PC-9 (cell line): ENCODE results near the gene ATP6V1E1. TPM values are rescaled to one million over a fixed set of nuclear protein-coding genes. Genes with fewer than 3 reads are reported as not detected.

Source experiments
- BruUV-seq: library from RNA; stranded (reverse); fragments of 400-500 nt; replicated peaks from 2 replicates; lab custom pipeline; 2021; lab: Mats Ljungman, UMichigan
- CTCF ChIA-PET: fragments of 300-600 bp; sonication (Branson Sonifier 250); formaldehyde crosslinking; loops from one replicate; lab custom pipeline; 2022; ENCODE audit warnings: antibody characterized with exemption; lab: Charles Lee
- POLR2A ChIA-PET: fragments of 300-600 bp; sonication (Branson Sonifier 250); formaldehyde crosslinking; loops from one replicate; lab custom pipeline; 2022; ENCODE audit warnings: antibody characterized with exemption; ENCODE audit not compliant: unreplicated experiment; lab: Charles Lee
- DNase-seq, 2 experiments: peaks; one replicate each; pipeline versions ENCODE4 v3.0.0 to v3.0.0-alpha.2; 2015 to 2022; ENCODE audit warnings: mixed read lengths in 1 of 2
- H2AFZ ChIP-seq: fragments of 200-600 bp; sonication (generic); 2 replicates; pipeline ENCODE4 v1.8.1; 2017; ENCODE audit warnings: antibody characterized with exemption
- H3F3A ChIP-seq: fragments of 200-600 bp; sonication (generic); 2 replicates; pipeline ENCODE4 v1.8.1; 2017; ENCODE audit warnings: antibody characterized with exemption, mild to moderate bottlenecking, low read depth; ENCODE audit not compliant: insufficient read depth
- H3K27ac ChIP-seq: fragments of 200-600 bp; sonication (generic); 2 replicates; pipeline ENCODE4 v1.6.1; 2016; ENCODE audit warnings: mixed run types
- H3K27me3 ChIP-seq: fragments of 200-600 bp; sonication (generic); 2 replicates; pipeline ENCODE4 v1.6.1; 2016; ENCODE audit warnings: low read depth, mixed run types; ENCODE audit not compliant: insufficient read depth
- H3K36me3 ChIP-seq: fragments of 200-600 bp; sonication (generic); 2 replicates; pipeline ENCODE4 v1.6.1; 2016; ENCODE audit warnings: low read depth, mixed run types
- H3K4me1 ChIP-seq: fragments of 200-600 bp; sonication (generic); replicated peaks from 2 replicates; pipeline ENCODE4 v1.6.1; 2016; ENCODE audit warnings: mixed run types; ENCODE audit not compliant: insufficient read depth
- H3K4me2 ChIP-seq: fragments of 200-600 bp; sonication (generic); 2 replicates; pipeline ENCODE4 v1.6.1; 2017; ENCODE audit warnings: mixed run types
- H3K4me3 ChIP-seq: fragments of 200-600 bp; sonication (generic); 2 replicates; pipeline ENCODE4 v1.6.1; 2016; ENCODE audit warnings: mixed run types
- H3K79me2 ChIP-seq: fragments of 200-600 bp; sonication (generic); 2 replicates; pipeline ENCODE4 v1.6.1; 2017; ENCODE audit warnings: low read depth, mixed run types
- H3K9me2 ChIP-seq: fragments of 200-600 bp; sonication (generic); 2 replicates; pipeline ENCODE4 v1.8.1; 2017; ENCODE audit warnings: mild to moderate bottlenecking; ENCODE audit not compliant: insufficient read depth
- H3K9me3 ChIP-seq: fragments of 200-600 bp; sonication (generic); 2 replicates; pipeline ENCODE4 v1.8.1; 2016; ENCODE audit warnings: low read depth; ENCODE audit not compliant: insufficient read depth
- H4K20me1 ChIP-seq: fragments of 200-600 bp; sonication (generic); 2 replicates; pipeline ENCODE4 v1.8.1; 2017; ENCODE audit not compliant: insufficient read depth
- EZH2 ChIP-seq: fragments of 200-600 bp; sonication (generic); IDR thresholded peaks from 2 replicates; pipeline ENCODE4 v1.8.0; 2017; ENCODE audit warnings: antibody characterized with exemption, low read depth
- intact Hi-C: fragments of 100-400 bp; cut with micrococcal nuclease; formaldehyde crosslinking; loops from one replicate; pipeline ENCODE4 v1.10.0; 2022; ENCODE audit not compliant: unreplicated experiment
- total RNA-seq: library from RNA; stranded (reverse); gene quantifications from 2 replicates; pipeline ENCODE4 v1.2.3, GENCODE V29; 2021
- TF ChIP-seq, protein P1 (sequence below): fragments of 200-600 bp; sonication (generic); conservative IDR thresholded peaks from 2 replicates; pipeline ENCODE4 v1.6.1; 2017; ENCODE audit warnings: mixed run types, antibody characterized with exemption, mild to moderate bottlenecking, moderate library complexity

ATP6V1E1 gene
- total RNA-seq, 1 experiment from 2014 or later: 58.0 TPM

DNA sequence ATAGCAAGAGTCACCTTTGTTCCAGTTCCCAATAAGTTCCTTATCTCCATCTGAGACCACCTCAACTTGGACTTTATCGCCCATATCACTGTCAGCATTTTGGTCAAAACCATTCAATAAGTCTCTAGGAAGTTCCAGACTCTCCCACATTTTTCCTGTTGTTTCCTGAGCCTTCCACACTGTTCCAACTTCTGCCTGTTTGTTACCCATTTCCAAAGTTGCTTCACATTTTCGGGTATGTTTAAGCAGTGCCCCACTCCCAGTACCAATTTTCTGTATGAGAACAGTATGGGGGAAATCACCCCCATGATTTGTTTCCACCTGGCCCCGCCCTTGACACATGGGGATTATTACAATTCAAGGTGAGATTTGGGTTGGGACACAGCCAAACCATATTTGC, 36.7 kb upstream of the ATP6V1E1 start:
- POLR2A ChIA-PET: interaction anchor here (0.7 kb wide), 1 partner anchor 50 kb away, joined by 3 read pairs; no protein-coding TSS in a partner anchor

DNA sequence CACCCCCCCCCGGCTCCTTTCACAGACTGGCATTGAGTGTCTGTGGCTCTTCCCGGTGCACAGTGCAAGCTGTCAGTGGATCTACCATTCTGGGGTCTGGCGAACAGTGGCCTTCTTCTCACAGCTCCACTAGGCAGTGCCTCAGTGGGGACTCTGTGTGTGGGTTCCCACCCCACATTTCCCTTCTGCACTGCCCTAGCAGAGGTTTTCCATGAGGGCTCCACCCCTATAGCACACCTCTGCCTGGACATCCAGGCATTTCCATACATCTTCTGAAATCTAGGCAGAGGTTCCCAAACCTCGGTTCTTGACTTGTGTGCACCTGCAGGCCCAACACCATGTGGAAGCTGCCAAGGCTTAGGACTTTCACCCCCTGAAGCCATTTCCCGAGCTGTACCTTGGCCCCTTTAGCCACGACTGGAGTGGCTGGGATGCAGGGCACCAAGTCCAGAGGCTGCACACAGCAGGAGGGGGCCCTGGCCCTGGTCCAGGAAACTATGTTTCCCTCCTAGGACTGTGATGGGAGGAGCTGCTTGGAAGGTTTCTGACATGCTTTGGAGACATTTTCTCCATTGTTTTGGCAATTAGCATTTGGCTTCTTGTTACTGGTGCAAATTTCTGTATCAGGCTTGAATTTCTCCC, 36.0 kb upstream of the ATP6V1E1 start:
- no peak overlapping the region for H3K4me3 ChIP-seq
- H3K4me1 ChIP-seq: no peaks in the 10 kb centered on the region
- peaks cover 8% of the 10 kb centered on the region; the same call in 1 of the 2 replicates for H3K36me3 ChIP-seq
- H3K79me2 ChIP-seq: no peaks in the 10 kb centered on the region
- no peak for DNase-seq
- no peaks in the 10 kb centered on the region for H3K27me3 ChIP-seq
- CTCF ChIA-PET: no interaction called here
- no peak overlapping the region for H3K27ac ChIP-seq
- no peaks in the 10 kb centered on the region for H3K9me2 ChIP-seq
- no TSS peak for BruUV-seq
- TF ChIP-seq, protein P1, sequence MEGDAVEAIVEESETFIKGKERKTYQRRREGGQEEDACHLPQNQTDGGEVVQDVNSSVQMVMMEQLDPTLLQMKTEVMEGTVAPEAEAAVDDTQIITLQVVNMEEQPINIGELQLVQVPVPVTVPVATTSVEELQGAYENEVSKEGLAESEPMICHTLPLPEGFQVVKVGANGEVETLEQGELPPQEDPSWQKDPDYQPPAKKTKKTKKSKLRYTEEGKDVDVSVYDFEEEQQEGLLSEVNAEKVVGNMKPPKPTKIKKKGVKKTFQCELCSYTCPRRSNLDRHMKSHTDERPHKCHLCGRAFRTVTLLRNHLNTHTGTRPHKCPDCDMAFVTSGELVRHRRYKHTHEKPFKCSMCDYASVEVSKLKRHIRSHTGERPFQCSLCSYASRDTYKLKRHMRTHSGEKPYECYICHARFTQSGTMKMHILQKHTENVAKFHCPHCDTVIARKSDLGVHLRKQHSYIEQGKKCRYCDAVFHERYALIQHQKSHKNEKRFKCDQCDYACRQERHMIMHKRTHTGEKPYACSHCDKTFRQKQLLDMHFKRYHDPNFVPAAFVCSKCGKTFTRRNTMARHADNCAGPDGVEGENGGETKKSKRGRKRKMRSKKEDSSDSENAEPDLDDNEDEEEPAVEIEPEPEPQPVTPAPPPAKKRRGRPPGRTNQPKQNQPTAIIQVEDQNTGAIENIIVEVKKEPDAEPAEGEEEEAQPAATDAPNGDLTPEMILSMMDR: no peak
- POLR2A ChIA-PET: no interaction called here
- H3F3A ChIP-seq: no peaks in the 10 kb centered on the region
- H2AFZ ChIP-seq: no peak overlapping the region
- intact Hi-C loops: no loop called here
- no peak overlapping the region for H3K4me2 ChIP-seq
- H3K9me3 ChIP-seq: no peaks in the 10 kb centered on the region
- H4K20me1 ChIP-seq: no peaks in the 10 kb centered on the region

More for the DNA sequence above, 36.7 kb upstream of the ATP6V1E1 start:
- Histone ChIP-seq H3K79me2 (no peaks in the 10 kb centered on the region), H4K20me1 (no peaks in the 10 kb centered on the region), H3K4me3 (no peak overlapping the region), H3K4me2 (no peak overlapping the region), H3K9me3 (no peaks in the 10 kb centered on the region), H3F3A (no peaks in the 10 kb centered on the region), H3K27me3 (no peaks in the 10 kb centered on the region), H3K27ac (no peak overlapping the region), H3K9me2 (no peaks in the 10 kb centered on the region), H3K4me1 (no peaks in the 10 kb centered on the region), H3K36me3 (peaks cover 8% of the 10 kb centered on the region; the same call in 1 of the 2 replicates), H2AFZ (no peak overlapping the region)
- no peak for TF ChIP-seq EZH2
- TF ChIP-seq, protein P1: no peak
- CTCF ChIA-PET: no interaction called here
- no peak for DNase-seq
- intact Hi-C loops: no loop called here
- no TSS peak for BruUV-seq

DNA sequence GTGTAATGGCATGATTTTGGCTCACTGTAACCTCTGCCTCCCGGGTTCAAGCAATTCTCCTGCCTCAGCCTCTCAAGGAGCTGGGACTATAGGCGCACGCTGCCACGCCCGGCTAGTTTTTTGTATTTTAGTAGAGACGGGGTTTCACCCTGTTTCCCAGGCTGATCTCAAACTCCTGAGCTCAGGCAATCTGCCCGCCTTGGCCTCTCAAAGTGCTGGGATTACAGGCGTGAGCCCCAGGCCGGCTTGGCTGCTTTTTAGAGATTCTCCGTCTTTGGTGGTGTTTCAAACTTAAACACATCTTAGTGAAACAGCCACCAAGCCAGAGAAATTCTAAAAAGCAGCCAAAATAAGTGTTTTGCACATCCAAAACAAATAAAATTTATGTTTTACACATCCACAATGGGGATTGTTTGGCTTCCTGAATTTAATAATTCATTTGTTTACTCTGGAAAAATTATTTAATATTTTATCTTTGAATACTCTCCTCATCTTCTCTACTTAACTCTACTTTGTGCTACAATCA, 28.4 kb upstream of the ATP6V1E1 start:
- Histone ChIP-seq H3K4me1 (no peaks in the 10 kb centered on the region), H3K9me3 (no peaks in the 10 kb centered on the region), H3K4me2 (no peak overlapping the region), H3K4me3 (no peak overlapping the region), H4K20me1 (no peaks in the 10 kb centered on the region), H3K79me2 (no peaks in the 10 kb centered on the region), H3F3A (no peaks in the 10 kb centered on the region), H3K36me3 (no peaks in the 10 kb centered on the region; the same call in 1 of the 2 replicates), H3K9me2 (no peaks in the 10 kb centered on the region), H3K27ac (no peak overlapping the region), H2AFZ (no peak overlapping the region), H3K27me3 (no peaks in the 10 kb centered on the region)
- intact Hi-C loops: no loop called here
- no peak for DNase-seq
- ChIA-PET POLR2A (no interaction called here), CTCF (no interaction called here)
- no peak for TF ChIP-seq EZH2
- TF ChIP-seq, protein P1: no peak
- no TSS peak for BruUV-seq
